Dendritic cell treated with granulocyte-macrophage colony-stimulating factor and Interleukin-4, amounts not matched to agents 40 ng/mL and 50 ng/mL, for 4 days (primary cell): ENCODE data around the gene MYO3B.

ENCODE experiments used
- H3K27ac Mint-ChIP-seq: one replicate; pipeline ENCODE4 v1.8.0; 2022; ENCODE audit warnings: mild to moderate bottlenecking, mixed read lengths
- H3K27me3 Mint-ChIP-seq: one replicate; pipeline ENCODE4 v1.8.0; 2022; ENCODE audit warnings: mild to moderate bottlenecking, mixed read lengths
- H3K36me3 Mint-ChIP-seq: one replicate; pipeline ENCODE4 v1.8.0; 2022; ENCODE audit warnings: low read depth, mixed read lengths
- H3K4me1 Mint-ChIP-seq: one replicate; pipeline ENCODE4 v1.8.0; 2022; ENCODE audit warnings: low read depth, mixed read lengths
- H3K4me3 Mint-ChIP-seq: one replicate; pipeline ENCODE4 v1.8.0; 2022; ENCODE audit warnings: mild to moderate bottlenecking, moderate library complexity, mixed read lengths
- H3K9me3 Mint-ChIP-seq: one replicate; pipeline ENCODE4 v1.8.0; 2022; ENCODE audit warnings: mixed read lengths
- intact Hi-C: fragments of 100-400 bp; cut with micrococcal nuclease; formaldehyde crosslinking; loops from one replicate; pipeline ENCODE4 v1.15.0; 2022

MYO3B gene

GRCh38 chr2:170501421-170502043 is 323.6 kb downstream of the MYO3B start:
- Mint-ChIP-seq H3K27me3 (peaks cover 10% of the 10 kb centered on the region), H3K9me3 (no peaks in the 10 kb centered on the region), H3K36me3 (no peaks in the 10 kb centered on the region), H3K4me1 (no peaks in the 10 kb centered on the region), H3K4me3 (no peak overlapping the region), H3K27ac (no peak overlapping the region)
- intact Hi-C loops = no loop called here

DNA sequence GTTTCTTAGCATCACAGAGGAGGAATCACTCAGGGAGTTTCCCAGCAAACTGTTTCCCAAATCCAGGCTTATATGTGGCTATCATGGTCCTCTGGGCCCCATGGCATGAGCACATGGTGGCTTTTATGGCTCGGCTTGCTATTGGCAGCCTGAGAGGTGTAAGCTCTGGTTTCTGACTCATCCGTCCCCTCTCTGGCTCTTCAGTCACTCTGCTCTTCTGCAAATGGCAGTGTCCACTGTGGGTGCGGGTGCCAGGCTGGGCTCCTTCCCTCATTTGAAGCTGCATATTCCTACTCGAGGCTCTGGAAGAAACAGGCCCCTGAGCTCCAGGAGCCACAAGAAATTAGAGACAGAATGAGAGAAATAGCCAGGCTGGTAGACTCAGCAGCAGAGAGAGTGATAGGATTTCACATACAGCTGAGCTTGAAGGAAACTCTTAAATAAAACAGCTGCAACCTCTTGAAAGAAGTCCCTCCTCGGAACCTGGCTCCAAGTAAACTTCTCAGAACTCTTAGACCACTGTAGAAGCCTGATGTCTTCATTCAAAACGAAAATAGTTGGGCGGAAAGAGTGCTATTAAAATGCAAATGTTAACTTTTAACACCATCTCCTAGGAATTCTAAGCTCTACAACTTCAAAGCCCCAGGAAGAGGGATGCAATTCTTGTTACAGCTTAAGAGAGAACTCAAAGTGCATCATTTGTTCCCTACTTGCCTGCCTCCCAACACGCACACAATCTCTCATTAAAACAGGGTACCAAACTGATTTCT is 324.6 kb downstream of the MYO3B start:
- Mint-ChIP-seq H3K4me1 (no peaks in the 10 kb centered on the region), H3K27ac (no peak overlapping the region), H3K36me3 (no peaks in the 10 kb centered on the region), H3K27me3 (peaks cover 19% of the 10 kb centered on the region), H3K4me3 (no peak overlapping the region), H3K9me3 (no peaks in the 10 kb centered on the region)
- intact Hi-C loops = no loop called here

DNA sequence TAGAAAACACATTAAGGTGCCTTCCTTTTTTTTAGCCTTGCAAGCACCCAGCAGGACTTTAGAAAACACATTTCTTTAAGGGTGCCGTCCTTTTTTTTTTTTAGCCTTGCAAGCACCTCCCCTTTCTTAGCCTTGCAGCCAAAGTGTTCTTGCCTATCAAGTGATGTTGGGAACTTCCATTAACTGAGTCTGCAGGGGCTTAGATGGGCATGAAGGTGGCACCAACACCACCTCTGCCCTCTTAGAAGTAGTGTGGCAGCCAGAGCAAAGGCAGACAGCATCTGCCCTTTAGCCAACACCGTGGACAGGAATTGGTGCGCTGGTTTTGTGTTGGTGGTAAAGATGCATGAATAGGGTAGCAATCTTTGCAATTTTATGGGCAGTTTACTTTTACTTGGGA is 325.6 kb downstream of the MYO3B start:
- Mint-ChIP-seq H3K4me1 (no peaks in the 10 kb centered on the region), H3K9me3 (no peaks in the 10 kb centered on the region), H3K27ac (no peak overlapping the region), H3K27me3 (peaks cover 21% of the 10 kb centered on the region), H3K4me3 (no peak overlapping the region), H3K36me3 (no peaks in the 10 kb centered on the region)
- intact Hi-C loops = no loop called here

DNA sequence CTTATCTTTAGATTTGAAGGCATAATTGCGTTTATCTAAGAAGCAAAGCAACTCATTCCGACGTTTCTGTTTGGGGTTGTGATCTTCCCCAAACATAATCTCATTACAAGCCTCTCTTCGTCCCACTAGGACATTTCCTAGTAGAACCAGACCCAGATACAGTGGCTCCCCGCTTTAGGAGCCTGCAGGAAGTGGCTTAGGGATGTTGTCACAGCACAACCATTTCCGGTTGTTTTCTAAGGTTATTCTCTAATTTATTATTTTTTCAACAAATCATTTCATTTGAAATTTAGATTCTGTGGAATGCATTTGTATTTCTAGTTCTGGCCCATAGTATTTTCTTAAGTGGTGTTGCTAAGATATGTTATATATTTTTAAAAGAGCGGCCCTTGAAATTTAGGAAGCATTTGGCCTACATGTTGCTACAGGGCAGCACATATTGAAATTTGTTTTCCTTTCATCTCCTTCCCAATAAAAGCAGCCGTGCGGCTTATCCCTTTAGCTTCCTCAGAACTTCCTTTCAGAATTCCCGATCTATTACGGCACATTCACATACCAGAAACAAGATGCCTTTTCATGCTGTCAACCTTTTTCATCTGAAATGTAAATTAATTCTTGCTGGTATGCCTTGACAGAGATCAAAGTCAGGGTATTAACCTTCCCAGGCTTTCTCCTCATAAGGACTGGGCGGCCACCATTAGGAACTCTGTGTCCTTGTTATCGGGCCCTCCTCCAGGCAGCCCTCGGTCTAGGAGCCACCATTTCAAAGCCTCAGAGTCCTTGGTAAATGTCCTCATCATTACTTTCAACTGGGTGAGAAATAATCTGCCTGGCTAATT is 326.2 kb downstream of the MYO3B start:
- H3K4me3 Mint-ChIP-seq = no peak overlapping the region
- no peaks in the 10 kb centered on the region for H3K4me1 Mint-ChIP-seq
- H3K27ac Mint-ChIP-seq = no peak overlapping the region
- no peaks in the 10 kb centered on the region for H3K9me3 Mint-ChIP-seq
- intact Hi-C loops = no loop called here
- H3K36me3 Mint-ChIP-seq = no peaks in the 10 kb centered on the region
- peaks cover 21% of the 10 kb centered on the region for H3K27me3 Mint-ChIP-seq

- no peaks in the 10 kb centered on the region for H3K9me3 Mint-ChIP-seq
- intact Hi-C loops = no loop called here
Observed at GRCh38 chr2:170504810-170505145, 326.8 kb downstream of the MYO3B start.

DNA sequence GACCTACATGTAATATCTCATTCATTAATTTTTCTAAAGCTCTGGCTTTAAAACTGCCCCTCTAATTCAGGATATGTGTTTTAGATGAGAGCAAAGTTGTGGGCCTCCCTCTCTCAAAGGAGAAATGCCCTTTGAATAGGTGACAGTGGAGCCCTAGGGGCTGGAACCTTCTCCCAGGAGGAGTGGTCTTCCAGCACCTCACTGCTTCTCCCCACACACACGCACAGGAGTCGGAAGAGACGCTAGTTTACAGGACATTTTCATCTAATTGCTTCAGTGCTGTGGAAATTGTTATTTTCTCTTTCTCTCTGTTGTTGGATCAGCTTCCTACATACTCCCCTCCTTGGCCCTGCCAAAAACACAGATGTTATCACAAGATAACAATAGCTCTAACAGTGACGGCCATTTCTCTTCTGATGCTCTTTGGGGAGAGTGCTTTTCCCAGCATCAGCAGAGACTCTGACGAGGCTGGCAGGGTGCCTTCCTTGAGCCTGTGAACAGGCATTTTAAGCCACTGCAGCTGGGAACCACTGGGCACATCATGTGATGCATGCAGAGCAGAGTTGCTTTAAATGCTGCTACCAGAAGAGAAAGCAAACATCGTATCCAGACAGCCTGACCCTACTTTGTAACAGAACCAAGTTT is 327.8 kb downstream of the MYO3B start:
- peaks cover 20% of the 10 kb centered on the region for H3K27me3 Mint-ChIP-seq
- H3K9me3 Mint-ChIP-seq = no peaks in the 10 kb centered on the region
- intact Hi-C loops = no loop called here
- no peaks in the 10 kb centered on the region for H3K36me3 Mint-ChIP-seq
- no peak overlapping the region for H3K4me3 Mint-ChIP-seq
- H3K4me1 Mint-ChIP-seq = no peaks in the 10 kb centered on the region
- no peak overlapping the region for H3K27ac Mint-ChIP-seq

More at GRCh38 chr2:170504810-170505145, 326.8 kb downstream of the MYO3B start:
- Mint-ChIP-seq H3K27me3 (peaks cover 21% of the 10 kb centered on the region), H3K36me3 (no peaks in the 10 kb centered on the region), H3K27ac (no peak overlapping the region), H3K4me1 (no peaks in the 10 kb centered on the region), H3K4me3 (no peak overlapping the region)

DNA sequence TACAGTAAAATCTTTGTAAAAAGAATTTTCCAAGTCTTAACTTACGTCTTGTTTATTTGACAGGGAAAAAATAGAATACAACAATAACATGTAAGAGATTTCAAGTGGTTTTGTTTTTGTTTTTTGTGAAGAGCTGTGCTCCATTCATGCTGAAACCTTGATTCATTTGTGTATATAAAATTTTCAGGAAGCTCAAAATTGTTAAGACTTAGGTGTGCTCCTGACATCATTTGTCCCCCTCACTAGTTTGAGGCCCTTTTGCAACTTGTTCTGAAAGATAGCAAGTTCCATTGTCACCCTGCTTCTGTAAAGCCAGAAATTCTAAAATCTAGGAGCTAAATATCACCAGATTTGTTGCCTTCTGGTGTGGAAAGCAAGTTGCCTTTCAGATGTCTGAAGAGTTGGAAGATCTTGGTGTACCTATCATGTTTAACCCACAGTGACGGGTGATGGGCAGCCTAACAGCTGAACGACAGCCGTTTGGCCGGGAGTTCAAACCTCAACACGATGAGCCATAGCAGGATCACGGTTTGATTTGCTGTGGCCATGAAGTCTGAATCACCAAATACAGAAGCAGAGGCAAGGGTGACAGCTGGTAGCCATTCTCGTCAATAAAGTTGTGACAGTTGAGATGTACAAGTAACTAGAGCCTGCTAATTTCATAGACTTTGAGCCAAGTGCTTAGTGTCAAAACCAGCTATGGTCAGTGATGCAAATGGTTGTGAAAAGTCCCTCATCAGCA is 331.7 kb downstream of the MYO3B start:
- Mint-ChIP-seq H3K4me1 (no peaks in the 10 kb centered on the region), H3K27ac (no peak overlapping the region), H3K27me3 (peaks cover 18% of the 10 kb centered on the region), H3K9me3 (no peaks in the 10 kb centered on the region), H3K36me3 (no peaks in the 10 kb centered on the region), H3K4me3 (no peak overlapping the region)
- intact Hi-C loops = no loop called here

- peaks cover 8% of the 10 kb centered on the region for H3K27me3 Mint-ChIP-seq
- intact Hi-C loops = no loop called here
- no peak overlapping the region for H3K4me3 Mint-ChIP-seq
- no peaks in the 10 kb centered on the region for H3K9me3 Mint-ChIP-seq
- H3K4me1 Mint-ChIP-seq = no peaks in the 10 kb centered on the region
- no peak overlapping the region for H3K27ac Mint-ChIP-seq
- no peaks in the 10 kb centered on the region for H3K36me3 Mint-ChIP-seq
Observed at GRCh38 chr2:170512266-170512665, 334.3 kb downstream of the MYO3B start.

DNA sequence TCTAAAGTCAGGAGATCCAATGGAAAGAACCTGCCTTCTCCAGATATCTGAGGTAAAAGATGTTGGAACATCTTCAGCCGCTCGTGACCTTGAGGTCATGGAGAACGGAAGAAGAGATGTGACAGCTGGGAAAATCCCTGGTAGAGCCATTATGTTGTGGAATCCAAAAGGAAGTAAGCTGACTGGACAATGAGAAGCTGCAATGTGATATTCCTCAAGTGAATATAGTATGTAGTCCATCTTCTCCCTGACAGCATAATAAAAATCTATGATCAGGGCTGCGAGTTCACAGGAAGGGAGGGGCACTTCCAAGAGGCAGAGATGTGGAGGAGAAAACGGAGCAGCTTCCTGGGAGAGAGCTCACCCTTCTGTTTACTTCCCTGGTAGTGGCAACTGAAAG is 336.2 kb downstream of the MYO3B start:
- Mint-ChIP-seq H3K27me3 (peaks cover 2% of the 10 kb centered on the region), H3K9me3 (no peaks in the 10 kb centered on the region), H3K4me3 (no peak overlapping the region), H3K4me1 (no peaks in the 10 kb centered on the region), H3K27ac (no peak overlapping the region), H3K36me3 (no peaks in the 10 kb centered on the region)
- intact Hi-C loops = no loop called here

DNA sequence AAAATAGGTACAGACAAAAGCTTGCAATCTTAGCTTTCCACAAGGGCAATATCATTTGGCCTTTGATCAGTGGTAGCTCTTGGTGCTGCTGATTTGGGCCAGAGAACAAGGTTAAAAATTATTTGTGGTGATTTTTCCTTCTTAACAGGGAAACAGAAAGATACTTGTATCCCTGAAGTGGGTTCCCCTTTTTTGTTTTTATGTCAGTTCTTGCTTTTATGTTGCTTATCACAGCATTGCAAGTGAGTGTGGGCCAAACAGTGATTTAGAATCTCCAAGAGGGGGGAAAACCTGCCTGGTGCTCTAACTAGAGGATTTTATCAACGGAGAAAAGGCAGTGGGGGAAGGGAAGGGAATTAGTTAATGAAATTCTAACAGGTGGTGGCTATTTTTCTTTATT is 339.6 kb downstream of the MYO3B start:
- Mint-ChIP-seq H3K9me3 (no peaks in the 10 kb centered on the region), H3K27me3 (peaks cover 2% of the 10 kb centered on the region), H3K27ac (no peak overlapping the region), H3K4me1 (no peaks in the 10 kb centered on the region), H3K4me3 (no peak overlapping the region), H3K36me3 (no peaks in the 10 kb centered on the region)
- intact Hi-C loops = no loop called here

- no peak overlapping the region for H3K4me3 Mint-ChIP-seq
- no peak overlapping the region for H3K27ac Mint-ChIP-seq
- intact Hi-C loops = no loop called here
- peaks cover 2% of the 10 kb centered on the region for H3K27me3 Mint-ChIP-seq
- no peaks in the 10 kb centered on the region for H3K36me3 Mint-ChIP-seq
- no peaks in the 10 kb centered on the region for H3K9me3 Mint-ChIP-seq
- no peaks in the 10 kb centered on the region for H3K4me1 Mint-ChIP-seq
Observed at GRCh38 chr2:170518911-170519310, 341.0 kb downstream of the MYO3B start.

- Mint-ChIP-seq H3K9me3 (no peaks in the 10 kb centered on the region), H3K27ac (no peak overlapping the region), H3K4me1 (no peaks in the 10 kb centered on the region), H3K4me3 (no peak overlapping the region), H3K27me3 (no peaks in the 10 kb centered on the region), H3K36me3 (no peaks in the 10 kb centered on the region)
- intact Hi-C loops = no loop called here
Observed at GRCh38 chr2:170521299-170521698, 343.4 kb downstream of the MYO3B start.

- H3K36me3 Mint-ChIP-seq = no peaks in the 10 kb centered on the region
- H3K27me3 Mint-ChIP-seq = peaks cover 2% of the 10 kb centered on the region
- H3K9me3 Mint-ChIP-seq = no peaks in the 10 kb centered on the region
- intact Hi-C loops = no loop called here
- no peak overlapping the region for H3K27ac Mint-ChIP-seq
- no peak overlapping the region for H3K4me3 Mint-ChIP-seq
- H3K4me1 Mint-ChIP-seq = no peaks in the 10 kb centered on the region
Observed at GRCh38 chr2:170523506-170523905, 345.6 kb downstream of the MYO3B start.
